ENCODE data around the gene CLVS2. TPM values are rescaled to one million over a fixed set of nuclear protein-coding genes. Genes with fewer than 3 reads are reported as not detected.

CLVS2 gene
- total RNA-seq, 1 donor from 2014 or later: not detected

- DNase-seq (ENCODE audit: low read depth in 2 of 2): no peak
These were observed 28.9 kb downstream of the CLVS2 start for GRCh38 chr6:123024976-123025375.

DNA sequence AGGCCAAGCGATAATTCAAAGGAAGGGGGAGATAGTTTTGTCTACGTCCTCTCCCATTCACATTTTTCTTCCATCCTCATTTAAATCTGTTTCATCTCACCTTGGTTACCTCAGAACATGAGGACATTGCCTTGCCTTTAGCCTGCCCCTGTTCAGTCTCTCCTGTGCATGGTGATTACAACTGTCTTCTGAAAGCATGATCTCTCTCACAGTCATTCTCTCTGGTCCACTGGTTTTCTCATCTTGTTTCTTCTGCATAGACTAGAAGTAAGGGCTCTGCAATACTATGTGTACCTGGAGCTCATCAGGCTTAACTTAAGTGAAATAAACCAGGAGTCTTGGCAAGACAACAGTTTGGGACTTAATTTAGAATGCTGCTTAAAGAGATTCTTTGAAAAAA, 31.4 kb downstream of the CLVS2 start:
- no peak for DNase-seq (ENCODE audit: low read depth in 2 of 2)

DNA sequence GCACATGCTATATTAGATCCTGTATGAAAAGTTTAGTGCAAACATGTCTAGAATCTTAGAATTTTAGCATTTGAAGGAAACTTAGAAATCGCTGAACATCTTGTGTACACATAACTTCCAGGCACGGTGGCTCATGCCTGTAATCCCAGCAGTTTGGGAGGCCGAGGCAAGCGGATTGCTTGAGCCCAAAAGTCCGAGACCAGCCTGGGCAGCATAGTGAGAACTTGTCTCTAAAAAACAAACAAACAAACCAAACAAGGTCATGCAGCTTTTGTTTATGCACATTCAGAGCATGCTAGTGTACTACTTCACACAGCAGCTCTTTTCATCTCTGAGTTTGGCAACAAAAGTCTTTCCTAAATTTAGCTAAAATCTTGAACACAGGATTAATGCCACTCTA, 32.2 kb downstream of the CLVS2 start:
- no peak for DNase-seq (ENCODE audit: low read depth in 2 of 2)

GRCh38 chr6:123030282-123030681, 34.2 kb downstream of the CLVS2 start:
- no peak for DNase-seq (ENCODE audit: low read depth in 2 of 2)

DNA sequence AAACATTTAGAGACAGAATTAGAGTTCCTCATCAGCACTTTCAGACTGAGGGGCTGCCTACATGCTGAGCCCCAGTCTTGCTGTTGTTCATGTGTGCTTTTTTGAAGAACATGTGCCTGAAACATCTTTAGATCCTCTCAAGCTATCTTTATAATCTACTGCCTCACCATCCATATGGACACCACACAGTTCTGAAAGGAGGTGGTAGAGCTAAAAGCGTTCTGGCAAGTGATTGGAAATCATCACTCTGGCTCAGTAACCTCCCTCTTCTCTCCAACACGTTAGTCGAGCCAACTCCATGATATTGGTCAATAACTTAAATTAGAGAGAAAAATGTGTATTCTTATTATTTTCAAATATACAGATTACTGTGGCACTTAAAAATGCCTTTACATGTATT, 40.6 kb downstream of the CLVS2 start:
- no peak for DNase-seq (ENCODE audit: low read depth in 2 of 2)

DNA sequence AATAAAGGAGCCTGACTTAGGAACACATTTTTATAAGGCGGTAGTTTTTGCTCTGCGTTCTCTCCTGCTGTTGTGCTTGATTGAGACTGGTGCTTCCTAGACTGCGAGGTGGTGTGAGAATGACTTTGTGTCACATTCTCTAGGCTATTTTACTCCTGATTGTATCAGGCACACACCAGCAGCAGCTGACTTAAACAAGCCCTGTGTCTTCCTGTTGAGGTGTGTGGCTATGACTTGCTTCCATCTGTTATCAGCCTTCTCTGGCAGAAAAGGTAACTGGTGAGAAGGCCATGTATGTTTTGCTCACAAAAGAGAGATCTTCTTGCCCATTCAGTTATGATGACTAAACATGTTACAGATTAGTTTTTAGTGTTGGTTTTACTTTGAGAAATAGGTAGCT, 43.4 kb downstream of the CLVS2 start:
- no peak for DNase-seq (ENCODE audit: low read depth in 2 of 2)

DNA sequence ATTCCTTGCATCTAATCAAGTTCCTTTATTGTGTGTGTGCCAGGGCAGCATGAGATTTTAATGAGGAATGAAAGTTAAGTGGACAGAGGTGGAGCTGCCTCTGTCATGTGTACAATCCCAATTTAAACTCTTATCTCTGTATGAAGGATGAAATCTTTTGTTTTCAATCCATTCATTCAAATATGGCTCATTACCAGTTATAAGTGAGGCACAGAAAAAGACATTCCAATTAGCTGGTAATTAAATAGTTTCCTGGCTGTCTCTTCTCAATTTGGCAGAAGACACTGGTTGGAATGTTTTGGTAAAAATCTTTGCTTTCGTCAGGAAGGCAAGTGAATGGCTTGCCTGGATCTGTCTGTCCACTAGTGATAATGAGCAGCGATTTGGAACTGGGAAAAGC, 46.4 kb downstream of the CLVS2 start:
- no peak for DNase-seq (ENCODE audit: low read depth in 2 of 2)

DNA sequence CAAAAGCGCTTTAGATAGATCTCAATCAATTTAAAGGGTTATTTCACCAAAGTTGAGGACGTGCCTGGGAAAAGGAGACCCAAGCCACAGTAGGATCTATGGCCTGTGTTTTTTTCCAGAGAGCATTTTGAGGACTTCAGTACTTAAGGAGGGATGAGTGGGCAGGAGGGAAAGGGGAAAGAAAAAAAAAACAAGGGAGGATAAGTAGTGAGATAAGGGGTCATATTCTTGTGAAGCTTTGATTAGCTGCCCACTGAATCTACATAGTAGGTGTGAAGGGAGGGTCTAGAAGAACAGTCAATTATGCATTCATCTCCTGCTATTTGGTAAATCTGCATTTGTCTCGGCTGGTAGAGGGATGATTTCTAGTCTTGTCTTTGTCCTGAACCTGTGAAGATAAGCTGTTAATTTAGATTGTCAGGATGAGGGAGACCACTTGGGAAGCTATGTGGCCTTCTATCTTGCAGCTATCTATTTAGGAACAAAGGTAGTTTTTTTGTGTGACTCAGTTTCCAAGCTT, 48.4 kb downstream of the CLVS2 start:
- no peak for DNase-seq (ENCODE audit: low read depth in 2 of 2)

DNA sequence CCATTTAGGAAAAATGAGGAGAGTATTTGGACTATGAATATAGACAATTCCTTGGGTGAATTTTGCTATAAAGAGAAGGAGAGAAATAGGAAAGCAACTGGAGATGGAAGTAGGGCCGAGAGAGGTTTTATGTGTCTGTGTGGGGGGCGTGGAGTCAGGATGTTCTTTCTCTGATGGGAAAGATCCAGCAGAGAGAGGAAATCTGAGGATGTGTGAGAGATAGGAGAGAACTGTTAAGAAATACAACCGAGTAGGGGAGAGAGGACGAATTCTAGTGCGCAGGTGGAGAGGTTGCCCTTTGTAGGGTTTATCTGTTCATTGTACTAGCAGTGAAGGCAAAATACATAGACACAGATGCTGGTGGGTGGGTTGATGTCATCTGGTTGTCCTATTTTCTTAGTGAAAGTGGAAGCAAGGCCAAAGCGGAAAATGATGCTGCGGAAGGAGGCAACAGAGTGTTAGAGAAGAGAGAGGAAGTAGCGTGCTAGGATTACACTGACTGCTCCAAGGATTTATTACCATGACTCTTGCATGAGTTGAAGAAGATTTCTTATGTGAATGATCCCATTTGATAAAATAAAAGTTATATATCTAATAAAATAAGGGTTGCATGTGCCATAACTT, 57.7 kb downstream of the CLVS2 start:
- DNase-seq (ENCODE audit: low read depth in 2 of 2): no peak

- DNase-seq (ENCODE audit: low read depth in 2 of 2): no peak
These were observed 59.2 kb downstream of the CLVS2 start for GRCh38 chr6:123055256-123055655.

DNA sequence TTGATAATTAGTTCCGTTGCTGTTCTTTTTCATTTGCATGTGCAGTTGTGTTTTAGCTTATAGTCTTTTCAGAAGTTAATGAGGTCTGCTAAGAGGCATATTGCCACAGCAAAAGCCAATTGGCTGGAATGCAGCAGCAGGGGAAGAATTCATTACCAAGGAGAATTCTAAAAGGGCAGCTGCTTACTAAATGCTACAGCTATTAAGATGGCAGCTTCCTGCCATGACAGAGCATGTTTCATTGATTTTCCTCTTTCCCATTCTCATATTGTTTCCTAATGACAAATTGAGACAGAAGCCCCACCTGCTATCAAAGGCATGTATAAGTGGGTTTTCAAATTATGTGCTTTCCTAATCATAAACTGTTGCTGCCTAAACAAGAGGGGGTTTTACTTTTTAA, 66.6 kb downstream of the CLVS2 start:
- no peak for DNase-seq (ENCODE audit: low read depth in 2 of 2)

DNA sequence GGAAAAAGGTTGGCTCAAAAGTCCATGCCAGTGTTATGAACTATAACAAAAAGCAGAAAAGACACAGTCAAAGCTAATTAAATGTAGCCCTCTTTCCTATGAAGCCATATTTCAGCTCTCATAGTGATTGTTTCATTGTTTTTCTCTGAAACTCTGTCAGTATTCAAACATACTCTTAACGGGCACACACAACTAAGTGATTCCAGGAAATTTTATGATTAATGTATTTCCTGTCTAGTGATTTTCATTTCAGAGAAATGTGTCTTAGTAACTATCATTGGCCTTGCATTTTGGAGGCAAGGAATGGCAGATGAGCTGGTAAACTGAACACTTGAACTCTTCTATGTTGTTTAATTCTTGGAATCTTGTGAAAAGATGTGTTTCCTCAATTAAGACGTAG, 68.0 kb downstream of the CLVS2 start:
- DNase-seq (ENCODE audit: low read depth in 2 of 2): no peak

DNA sequence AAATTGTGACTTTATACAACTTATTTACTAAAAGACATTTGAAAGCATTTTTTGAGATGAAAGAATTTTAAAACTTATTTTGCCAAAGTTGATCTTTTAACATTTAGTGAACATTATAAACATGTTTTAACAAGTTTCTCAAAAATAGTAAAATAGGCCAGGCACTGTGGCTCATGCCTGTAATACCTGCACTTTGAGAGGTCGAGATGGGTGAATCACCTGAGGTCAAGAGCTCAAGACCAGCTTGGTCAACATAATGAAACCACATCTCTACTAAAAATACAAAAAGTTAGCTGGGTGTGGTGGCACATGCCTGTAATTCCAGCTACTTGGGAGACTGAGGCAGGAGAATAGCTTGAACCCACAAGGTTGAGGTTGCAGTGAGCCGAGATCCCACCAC, 78.6 kb downstream of the CLVS2 start:
- no peak for DNase-seq (ENCODE audit: low read depth in 2 of 2)

- no peak for DNase-seq (ENCODE audit: low read depth in 2 of 2)
These were observed 89.4 kb downstream of the CLVS2 start for GRCh38 chr6:123085403-123085802.

DNA sequence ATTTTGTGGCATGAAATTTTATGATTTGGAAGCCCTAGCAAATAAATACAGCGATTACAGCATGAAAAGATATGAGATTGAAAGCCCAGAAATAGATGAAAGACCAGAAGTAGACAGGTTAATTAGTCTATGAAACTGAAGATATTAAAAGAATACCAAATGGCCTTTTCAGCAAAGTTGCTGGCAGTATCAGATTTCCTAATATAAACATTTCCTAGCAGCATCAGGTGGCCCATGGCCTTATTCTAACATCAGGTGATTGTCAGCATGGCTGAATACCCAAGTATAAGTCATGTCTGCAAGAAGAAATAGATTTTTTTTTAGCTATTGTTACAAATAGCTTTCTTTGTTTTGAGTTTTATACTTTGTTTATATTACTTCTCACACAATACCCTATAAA, 93.2 kb downstream of the CLVS2 start:
- peak in 1 of 2 donors; percentile 5 for DNase-seq (ENCODE audit: low read depth in 2 of 2)

GRCh38 chr6:123091091-123091895, 95.3 kb downstream of the CLVS2 start:
- peak; percentile 16 to 64 for DNase-seq (ENCODE audit: low read depth in 2 of 2)

DNA sequence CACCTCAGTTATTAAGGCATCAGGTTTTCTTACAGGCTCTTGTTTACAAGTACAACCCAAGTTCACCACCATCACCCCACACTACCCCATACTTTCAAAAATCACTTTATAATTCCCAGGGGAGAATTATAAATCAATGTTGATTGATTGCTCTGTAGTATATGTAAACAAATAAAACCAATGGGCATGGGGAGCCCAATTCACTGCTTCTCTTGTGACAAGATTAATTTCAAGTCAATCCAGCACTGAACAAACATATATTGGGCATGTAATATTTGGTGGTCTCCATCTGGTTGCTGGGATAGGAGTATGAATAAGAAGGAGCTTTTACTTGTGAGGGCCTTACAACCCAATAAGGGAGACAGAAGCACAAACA, 95.8 kb downstream of the CLVS2 start:
- no peak for DNase-seq (ENCODE audit: low read depth in 2 of 2)

GRCh38 chr6:123094795-123095194, 98.8 kb downstream of the CLVS2 start:
- DNase-seq (ENCODE audit: low read depth in 2 of 2): no peak

DNA sequence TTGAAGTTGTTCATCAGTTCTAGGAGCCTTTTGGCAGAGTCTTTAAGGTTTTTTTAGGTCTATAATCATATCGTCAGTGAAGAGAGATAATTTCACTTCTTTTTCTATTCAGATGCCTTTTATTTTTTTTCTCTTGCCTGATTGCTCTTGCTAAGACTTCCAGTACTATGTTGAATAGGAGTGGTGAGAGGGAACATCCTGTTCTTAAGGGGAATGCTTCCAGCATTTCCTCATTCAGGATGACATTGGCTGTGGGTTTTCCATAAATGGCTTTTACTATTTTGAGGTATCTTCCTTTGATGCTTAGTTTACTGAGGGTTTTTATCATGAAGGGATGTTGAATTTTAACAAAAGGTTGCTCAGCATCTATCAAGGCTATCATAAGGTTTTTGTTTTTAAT, 109.5 kb downstream of the CLVS2 start:
- DNase-seq (ENCODE audit: low read depth in 2 of 2): no peak

GRCh38 chr6:123116370-123116769, 120.3 kb downstream of the CLVS2 start:
- DNase-seq (ENCODE audit: low read depth in 2 of 2): no peak

DNA sequence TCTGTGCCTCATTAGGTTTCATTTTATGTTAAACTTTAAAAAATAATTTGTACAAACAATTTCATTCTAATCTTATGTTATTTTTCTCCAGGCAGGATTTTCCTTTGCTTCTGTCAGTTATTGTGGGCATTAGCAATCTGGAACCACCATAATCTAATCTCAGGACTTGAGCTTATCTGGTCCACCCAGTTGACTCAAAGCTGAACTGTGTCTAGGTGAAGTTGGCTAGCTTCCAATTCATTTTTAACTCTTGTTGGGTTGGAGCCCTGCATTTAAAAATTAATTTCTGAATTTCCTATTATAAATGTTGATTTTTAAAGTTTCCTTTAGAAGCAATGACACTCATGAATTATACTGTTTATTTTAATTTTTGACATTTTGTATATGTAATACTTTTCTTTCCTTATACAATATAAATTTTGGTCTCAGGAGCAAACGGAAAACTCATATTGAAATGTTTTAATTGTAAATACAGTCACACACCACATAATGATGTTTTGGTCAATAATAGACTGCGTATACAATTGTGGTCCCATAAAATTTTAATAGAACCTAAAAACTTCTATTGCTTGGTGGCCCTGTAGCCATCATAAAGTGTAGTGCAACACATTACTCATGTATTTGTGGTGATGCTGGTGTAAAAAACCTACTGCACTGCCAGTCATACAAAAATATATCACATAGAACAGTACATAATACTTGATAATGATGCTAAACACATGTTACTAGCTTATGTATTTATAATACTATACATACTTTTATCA, 121.3 kb downstream of the CLVS2 start:
- DNase-seq (ENCODE audit: low read depth in 2 of 2): no peak

DNA sequence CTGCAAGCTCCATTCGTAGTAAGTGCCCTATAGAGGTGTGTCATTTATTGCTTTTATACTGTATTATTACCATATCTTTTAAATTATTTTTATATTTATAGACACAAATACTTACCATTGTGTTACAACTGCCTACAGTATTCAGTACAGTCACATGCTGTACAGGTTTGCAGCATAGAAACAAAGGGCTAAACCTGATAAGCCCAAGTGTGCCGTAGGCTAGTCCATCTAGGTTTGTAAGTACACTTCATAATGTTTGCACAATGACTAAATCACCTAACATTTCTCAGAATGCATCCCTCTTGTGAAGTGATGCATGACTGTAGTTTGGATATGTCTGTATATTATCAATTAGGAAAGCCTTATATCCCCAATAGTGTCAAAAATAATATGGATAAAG, 122.8 kb downstream of the CLVS2 start:
- DNase-seq (ENCODE audit: low read depth in 2 of 2): no peak

All from dermis microvascular lymphatic vessel endothelial cell (primary cell).